ENCODE data around the gene GMCL2. TPM values are rescaled to one million over a fixed set of nuclear protein-coding genes. Genes with fewer than 3 reads are reported as not detected.

The GMCL2 gene
- total RNA-seq, 4 donors from 2014 or later = not detected

GRCh38 chr5:178216779-178217178 lies 29.6 kb upstream of the GMCL2 start:
- 82 to 86% methylated on average over 2 to 3 of the region's 3 CpGs for WGBS, 2 donors (ENCODE audit: low coverage in 1 of 2)
- Histone ChIP-seq H3K27me3 (no peaks in the 10 kb centered on the region), H3K36me3 (peaks cover 0 to 93% of the 10 kb centered on the region in 2 donors), H3K27ac (no peak overlapping the region), H3K9me3 (no peaks in the 10 kb centered on the region), H3K4me1 (peaks cover 0 to 12% (median 2%) of the 10 kb centered on the region in 3 donors), H3K4me3 (no peak overlapping the region)
- no peak for TF ChIP-seq CTCF (IDR thresholded peaks at IDR 0.05)
- no peak for TF ChIP-seq EP300 (IDR thresholded peaks at IDR 0.05)
- no peak for TF ChIP-seq POLR2A (IDR thresholded peaks at IDR 0.05)
- TF ChIP-seq POLR2AphosphoS5 (IDR thresholded peaks at IDR 0.05) = no peak
- no peak for ATAC-seq

GRCh38 chr5:178216088-178216534 lies 28.9 kb upstream of the GMCL2 start:
- Histone ChIP-seq H3K27ac (no peak overlapping the region), H3K4me1 (peaks cover 0 to 12% (median 2%) of the 10 kb centered on the region in 3 donors), H3K36me3 (peaks cover 0 to 93% of the 10 kb centered on the region in 2 donors), H3K9me3 (no peaks in the 10 kb centered on the region), H3K4me3 (no peak overlapping the region), H3K27me3 (no peaks in the 10 kb centered on the region)
- no peak for ATAC-seq
- WGBS, 2 donors (ENCODE audit: low coverage in 1 of 2) = 92 to 96% methylated on average over 3 to 4 of the region's 5 CpGs
- no peak for TF ChIP-seq CTCF (IDR thresholded peaks at IDR 0.05)

GRCh38 chr5:178215280-178216002 lies 28.3 kb upstream of the GMCL2 start:
- H3K9me3 ChIP-seq = no peaks in the 10 kb centered on the region
- no peaks in the 10 kb centered on the region for H3K27me3 ChIP-seq
- H3K4me1 ChIP-seq = peaks cover 0 to 12% (median 2%) of the 10 kb centered on the region in 3 donors
- no peak overlapping the region for H3K27ac ChIP-seq
- no peak overlapping the region for H3K4me3 ChIP-seq
- WGBS, 2 donors (ENCODE audit: low coverage in 1 of 2) = 62 to 90% methylated on average over 5 to 6 of the region's 13 CpGs
- TF ChIP-seq POLR2AphosphoS5 (IDR thresholded peaks at IDR 0.05) (no peak), CTCF (IDR thresholded peaks at IDR 0.05) (no peak), POLR2A (IDR thresholded peaks at IDR 0.05) (no peak), EP300 (IDR thresholded peaks at IDR 0.05) (no peak)
- peaks cover 0 to 93% of the 10 kb centered on the region in 2 donors for H3K36me3 ChIP-seq
- no peak for ATAC-seq

GRCh38 chr5:178214160-178214803 lies 27.1 kb upstream of the GMCL2 start:
- Histone ChIP-seq H3K4me3 (no peak overlapping the region), H3K36me3 (peaks cover 0 to 94% of the 10 kb centered on the region in 2 donors), H3K4me1 (peaks cover 0 to 12% (median 2%) of the 10 kb centered on the region in 3 donors), H3K27ac (no peak overlapping the region), H3K27me3 (no peaks in the 10 kb centered on the region), H3K9me3 (no peaks in the 10 kb centered on the region)
- 83% methylated on average over 4 to 5 of the region's 6 CpGs for WGBS, 2 donors (ENCODE audit: low coverage in 1 of 2)
- ATAC-seq = no peak
- no peak for TF ChIP-seq EP300 (IDR thresholded peaks at IDR 0.05)
- TF ChIP-seq POLR2A (IDR thresholded peaks at IDR 0.05) = no peak
- TF ChIP-seq CTCF (IDR thresholded peaks at IDR 0.05) = no peak
- no peak for TF ChIP-seq POLR2AphosphoS5 (IDR thresholded peaks at IDR 0.05)

- no peak overlapping the region for H3K27ac ChIP-seq
- TF ChIP-seq POLR2AphosphoS5 (IDR thresholded peaks at IDR 0.05) (no peak), EP300 (IDR thresholded peaks at IDR 0.05) (no peak), POLR2A (IDR thresholded peaks at IDR 0.05) (no peak), CTCF (IDR thresholded peaks at IDR 0.05) (no peak)
- WGBS, 2 donors (ENCODE audit: low coverage in 1 of 2) = 66 to 71% methylated on average over 3 to 7 of the region's 8 CpGs
- no peak for ATAC-seq
- H3K9me3 ChIP-seq = no peaks in the 10 kb centered on the region
- peaks cover 0 to 97% of the 10 kb centered on the region in 2 donors for H3K36me3 ChIP-seq
- H3K4me1 ChIP-seq = peaks cover 0 to 13% (median 2%) of the 10 kb centered on the region in 3 donors
- no peak overlapping the region for H3K4me3 ChIP-seq
- H3K27me3 ChIP-seq = no peaks in the 10 kb centered on the region
Measured at GRCh38 chr5:178213748-178214151, 26.6 kb upstream of the GMCL2 start.

All from gastroesophageal sphincter (tissue), 4 donors.